ENCODE results near the gene FZD7.

The FZD7 gene

DNA sequence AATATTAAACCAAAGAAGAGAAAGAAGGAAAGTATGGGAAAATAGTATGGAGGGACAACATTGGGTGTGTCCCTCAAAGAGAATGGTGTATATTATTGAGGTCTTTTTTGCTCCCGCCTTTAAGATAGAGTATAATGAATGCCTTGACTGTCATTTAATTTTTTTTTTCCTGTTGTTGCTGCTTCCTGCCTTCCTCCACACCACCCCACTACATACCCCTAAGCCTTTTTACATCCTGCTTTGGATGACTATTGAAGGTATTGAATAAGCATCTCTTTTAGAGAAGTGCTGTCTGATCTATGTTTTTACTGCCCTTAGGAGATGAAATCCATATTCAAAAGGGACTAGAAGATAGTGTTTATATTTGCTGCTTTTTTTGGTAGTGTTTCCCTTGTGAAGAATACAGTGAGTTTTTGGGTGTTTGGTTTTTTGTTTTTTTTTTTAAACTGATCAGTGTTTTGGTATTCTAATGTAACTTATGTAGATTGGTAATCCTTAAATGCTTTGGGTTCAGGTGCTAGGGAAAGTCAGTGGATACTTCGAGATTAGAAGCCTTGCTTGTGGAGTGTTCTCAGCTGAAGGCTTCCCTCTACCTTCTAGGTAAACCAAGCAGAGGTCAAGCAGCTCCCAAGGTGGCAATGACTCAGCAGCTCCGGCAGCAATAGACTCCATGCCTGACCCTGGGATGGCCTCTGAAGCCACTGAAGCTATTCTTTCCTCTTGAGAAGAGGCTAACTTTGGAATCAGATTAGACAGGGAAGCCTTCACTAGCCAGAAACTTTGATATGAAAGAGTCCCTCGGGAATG is 5.0 kb downstream of the FZD7 start:
- no peak for DNase-seq

DNA sequence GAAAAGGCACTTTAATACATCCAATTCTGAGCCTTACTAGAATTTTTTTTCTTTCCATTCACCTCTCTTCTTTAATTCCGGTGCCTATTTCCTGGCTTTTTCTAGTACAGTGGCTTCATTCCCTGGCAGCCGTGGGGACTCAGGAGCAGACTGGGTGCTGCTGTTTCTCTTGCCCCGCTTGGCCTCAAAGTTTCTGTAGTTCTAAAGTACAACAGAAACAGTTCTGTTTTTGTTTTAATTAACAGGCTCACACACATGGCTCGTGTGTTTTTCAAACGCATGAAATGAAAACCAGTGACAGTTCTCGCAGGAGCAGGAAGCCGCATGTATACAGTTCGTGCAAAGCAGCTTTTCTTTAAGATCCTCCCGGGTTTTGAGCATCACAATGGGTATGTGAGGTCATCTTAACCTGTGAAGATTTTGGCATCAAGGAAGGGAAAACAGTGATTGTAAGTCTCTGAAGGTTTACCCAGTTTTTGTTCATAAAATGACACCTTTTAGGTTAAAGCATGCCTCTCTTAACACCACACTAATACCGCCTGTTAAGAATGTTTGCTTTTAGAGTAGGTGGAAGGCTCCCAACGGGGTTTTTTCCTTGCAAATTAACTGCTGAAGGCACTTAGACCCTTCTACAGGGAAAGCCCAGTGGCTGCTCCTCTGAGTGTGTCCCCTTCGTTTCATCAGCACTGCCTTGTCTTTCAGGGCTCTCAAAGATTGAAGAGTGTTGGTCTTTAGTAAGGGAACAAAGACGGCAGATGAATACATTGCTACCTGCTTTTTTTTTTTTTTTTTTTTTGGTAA is 5.8 kb downstream of the FZD7 start:
- no peak for DNase-seq

DNA sequence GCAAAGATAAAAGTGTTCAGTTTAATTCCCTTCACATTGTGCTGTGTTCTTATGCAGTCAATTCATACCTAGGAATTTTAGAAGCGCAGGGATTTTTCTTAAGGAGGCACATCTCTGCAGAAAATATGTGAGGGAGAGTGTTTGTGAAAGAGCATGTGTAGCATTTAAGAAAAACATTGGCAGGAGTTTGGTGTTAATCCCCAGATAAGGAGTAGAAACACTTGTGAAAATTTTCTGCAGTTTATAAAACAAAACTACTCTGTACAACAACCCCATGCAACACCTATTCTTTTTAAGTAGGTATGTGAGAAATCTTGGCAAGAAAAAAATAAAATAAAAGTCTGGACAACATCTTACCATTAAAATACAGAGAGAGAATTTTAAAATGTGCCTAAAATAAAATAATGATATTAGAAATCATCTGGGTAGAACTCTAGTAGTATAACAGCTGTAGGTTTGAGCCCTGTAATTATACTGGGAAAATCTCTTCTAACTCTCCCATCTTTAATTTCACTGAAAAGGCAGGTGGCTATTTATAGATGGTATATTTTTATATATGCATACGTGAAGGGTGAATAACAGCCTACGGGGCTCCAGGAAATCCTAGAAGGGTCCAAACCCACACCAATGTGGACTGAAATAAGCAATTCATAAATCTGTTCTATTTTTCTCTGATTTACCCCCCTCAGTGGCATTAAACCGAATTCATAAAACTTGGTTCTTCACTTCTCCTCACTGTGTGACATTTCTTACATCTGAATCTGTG is 6.6 kb downstream of the FZD7 start:
- DNase-seq: no peak

DNA sequence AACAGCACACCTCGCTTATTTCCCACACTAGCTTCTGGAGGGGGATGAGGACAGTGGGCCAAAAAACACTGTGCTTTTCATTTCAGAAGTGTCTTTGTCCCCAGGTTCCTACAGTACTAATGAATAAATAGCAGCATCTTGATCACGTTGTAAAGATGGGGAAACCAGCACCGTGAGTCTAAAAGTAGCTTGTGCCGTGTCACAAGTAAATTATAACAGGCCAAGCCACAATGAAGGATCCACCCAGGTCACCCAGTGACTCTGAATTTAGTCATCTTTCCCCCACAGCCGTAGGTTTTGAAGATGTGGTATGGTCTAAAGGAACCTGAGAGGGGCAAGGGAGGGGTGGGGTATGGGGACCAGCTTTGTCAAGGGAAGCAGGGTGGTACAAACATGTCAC is 8.8 kb downstream of the FZD7 start:
- no peak for DNase-seq

DNA sequence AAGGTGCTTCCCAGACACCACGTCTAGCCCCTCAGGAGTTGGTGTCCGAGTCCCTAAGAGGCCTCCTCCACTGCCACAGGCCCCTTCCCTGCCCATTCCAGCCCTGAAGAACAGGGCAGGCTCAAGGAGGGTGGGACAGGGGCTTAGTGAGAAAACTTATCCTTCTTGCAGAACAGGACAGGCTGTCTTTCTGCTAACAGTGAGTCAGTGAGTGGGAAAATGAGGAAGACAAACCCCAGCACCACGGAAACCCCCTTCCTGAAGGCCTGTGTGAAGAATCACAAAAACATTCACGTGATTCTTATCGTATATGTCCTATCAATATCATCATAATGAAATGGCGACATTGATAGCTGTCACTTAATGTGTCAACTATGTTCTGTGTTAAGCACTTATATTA is 9.8 kb downstream of the FZD7 start:
- DNase-seq: no peak

DNA sequence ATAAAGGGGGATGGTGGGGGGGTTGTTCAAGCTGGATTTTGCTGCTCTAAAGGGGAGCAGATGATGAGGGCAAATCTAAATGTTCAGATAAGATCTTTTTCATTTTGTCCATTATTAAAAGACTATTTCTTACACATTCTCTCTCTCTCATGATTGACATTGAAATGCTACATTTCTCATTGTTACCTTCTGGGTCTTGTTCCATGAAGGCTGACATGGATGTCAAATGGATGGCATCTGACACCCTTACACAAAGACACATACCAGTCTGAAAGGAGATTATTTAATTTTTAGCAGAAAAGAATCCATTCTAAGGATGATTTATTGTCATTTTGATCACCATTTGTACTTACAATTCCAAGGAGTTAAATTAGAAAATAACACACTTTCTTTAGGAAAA is 11.1 kb downstream of the FZD7 start:
- no peak for DNase-seq

DNA sequence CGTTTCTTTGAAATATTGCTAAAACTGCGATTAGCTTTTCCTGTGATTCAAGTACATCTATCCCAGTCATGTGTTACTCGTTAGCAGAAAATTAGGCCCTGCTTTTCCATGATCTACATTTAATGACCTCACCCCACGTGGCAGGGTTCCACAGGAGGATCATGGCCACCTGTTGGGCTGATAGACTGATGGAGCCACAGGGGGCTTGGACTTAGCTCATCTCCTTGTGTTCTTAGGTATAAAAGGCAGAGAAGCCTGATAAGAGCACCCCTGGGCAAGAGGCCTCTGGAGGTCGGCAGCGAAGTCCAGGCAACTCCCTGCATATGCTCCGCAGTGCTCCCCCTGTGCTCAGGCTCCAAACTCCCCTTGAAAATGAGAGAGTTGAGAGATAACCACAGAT is 12.9 kb downstream of the FZD7 start:
- DNase-seq: no peak

DNA sequence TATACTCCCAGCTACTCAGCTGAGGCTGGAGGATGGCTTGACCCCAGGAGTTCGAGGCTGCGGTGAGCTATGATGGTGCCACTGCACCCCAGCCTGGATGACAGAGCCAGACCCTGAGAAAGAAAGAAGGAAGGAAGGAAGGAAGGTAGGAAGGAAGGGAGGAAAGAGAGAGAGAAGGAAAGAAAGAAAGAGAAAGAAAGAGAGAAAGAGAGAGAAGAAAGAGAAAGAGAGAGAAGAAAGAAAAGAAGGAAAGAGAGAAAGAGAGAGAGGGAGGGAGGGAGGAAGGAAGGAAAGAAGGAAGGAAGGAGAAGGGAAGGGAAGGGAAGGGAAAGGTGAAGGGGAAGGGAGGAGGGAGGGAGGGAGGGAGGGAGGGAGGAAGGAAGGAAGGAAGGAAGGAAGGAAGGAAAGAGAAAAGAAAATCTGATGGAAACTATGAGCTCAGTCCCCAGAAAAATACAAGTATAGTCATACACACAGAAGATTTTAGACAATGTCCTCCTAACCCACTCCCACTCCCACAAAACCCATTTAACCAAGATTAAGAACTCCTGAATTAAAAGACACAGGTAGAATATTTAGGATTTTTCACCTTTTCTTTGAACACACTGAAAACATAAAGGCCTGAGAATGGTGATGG is 15.6 kb downstream of the FZD7 start:
- no peak for DNase-seq

DNA sequence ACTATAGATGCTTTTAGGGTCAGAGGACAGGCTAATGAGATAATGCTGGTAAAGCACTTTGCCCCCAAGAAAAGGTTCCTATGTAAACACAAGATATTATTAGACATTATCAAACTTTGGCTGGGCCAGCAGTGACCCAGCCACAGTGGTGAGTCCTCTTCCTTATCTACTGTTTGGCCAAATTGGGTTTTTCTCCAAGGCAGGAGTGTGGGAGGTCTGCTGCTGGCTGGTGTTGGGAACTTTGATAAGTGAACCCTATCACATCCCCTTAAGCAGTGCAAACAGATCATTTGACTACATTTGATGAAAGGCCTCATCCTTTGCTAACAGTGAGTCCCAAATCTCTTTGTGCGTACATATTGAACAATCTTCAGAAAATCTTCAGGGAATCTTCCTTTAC is 16.2 kb downstream of the FZD7 start:
- DNase-seq: no peak

DNA sequence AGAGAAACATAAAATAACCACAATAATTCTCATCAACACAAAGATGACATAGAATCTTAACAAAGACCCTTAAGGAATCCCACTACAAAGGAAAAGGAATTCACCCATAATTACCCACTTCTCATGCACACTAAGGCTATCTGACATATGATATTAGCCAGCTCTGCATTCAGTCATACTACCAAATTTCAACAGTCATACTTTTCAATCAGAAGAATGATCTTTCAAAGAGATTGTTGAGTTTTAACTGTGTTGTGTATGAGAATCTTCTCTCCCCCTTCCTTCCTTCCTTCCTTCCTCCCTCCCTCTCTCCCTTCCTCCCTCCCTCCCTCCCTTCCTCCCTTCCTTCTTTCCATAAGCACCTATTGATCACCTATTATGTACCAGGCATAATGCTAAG is 17.0 kb downstream of the FZD7 start:
- DNase-seq: no peak

DNA sequence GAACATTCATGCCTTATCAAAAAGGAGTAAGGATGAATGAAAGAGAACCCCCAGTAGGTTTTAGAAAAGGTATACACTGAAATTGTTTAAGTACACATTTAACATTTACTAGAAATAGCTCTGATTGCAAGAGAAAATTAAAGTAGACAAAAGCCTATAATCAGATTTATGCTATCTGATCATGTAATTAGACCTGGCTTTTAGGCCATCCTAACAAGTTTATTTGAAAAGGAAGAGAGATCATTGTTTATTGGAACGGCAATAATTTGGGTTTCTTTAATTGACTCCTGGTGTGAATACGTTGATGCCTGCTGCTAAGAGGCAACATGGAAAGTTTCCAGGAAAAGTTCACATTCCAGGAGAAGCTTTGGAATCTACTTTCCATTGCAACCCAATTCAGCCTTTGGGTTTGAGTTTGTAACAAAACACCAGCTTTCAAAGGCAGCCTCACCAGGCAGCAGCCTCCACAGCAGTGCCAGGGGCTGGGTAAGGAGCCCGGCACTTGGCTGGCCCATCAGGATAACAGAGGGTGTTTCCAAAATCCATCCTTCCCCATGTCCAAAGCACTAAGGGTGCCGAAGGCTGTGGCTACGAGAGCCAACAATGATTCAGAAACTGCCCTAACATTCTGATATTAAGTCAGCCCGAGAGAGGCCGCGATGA is 18.0 kb downstream of the FZD7 start:
- DNase-seq: no peak

DNA sequence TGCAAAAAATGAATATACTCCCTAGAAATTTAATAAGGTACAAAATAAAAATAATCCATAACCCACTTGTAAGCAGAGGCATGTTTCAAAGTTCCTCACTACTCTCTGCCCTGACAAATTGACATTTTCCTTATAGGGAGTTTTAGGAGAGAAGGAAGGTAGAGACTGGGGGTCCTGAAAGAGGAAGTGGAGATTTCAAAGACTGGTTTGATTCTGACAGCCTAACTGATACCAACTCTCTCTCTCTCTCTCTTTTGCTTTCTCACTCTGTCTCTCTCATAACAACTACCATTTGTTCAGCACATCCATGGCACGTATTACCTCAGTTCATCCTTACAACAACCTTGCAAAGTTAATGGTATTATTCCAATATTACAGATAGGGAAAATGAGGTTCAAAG is 18.6 kb downstream of the FZD7 start:
- no peak for DNase-seq

DNA sequence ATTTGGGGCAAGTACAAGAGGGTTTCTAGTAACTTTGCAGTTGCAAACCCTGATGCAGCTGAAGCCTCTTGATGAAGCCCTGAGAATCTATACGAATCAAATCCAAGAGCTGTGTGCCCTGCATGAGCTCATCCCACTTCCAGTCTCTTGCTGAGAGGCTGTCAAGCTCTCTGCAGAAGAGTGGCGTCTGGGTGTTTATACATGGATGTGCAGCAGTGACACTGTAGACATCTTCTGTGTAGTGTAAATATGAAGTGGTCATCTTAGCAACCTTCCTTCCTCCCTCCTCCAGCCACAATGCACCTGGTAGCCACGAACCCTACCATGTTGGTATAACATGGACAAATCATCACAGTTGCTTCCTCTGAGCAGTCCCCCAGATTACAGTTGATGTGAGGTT is 21.0 kb downstream of the FZD7 start:
- no peak for DNase-seq

DNA sequence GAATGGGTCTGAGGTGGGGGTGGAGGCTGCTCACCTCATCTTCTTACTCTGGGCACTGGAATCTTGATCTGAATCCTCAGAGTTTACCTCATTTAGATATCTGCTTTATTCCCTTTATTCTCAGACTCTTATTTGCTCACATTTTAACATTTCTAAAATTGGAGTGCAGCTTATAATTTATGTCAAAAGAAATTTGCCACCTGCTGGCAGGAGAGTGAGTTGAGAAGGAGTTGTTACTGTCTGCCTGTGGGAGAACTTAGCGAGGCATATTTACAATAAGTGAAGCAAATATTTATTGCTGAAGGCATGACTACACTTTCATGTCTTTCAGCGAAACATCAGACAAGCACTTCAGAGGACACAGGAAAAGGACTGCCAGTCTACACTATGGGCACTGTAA is 23.0 kb downstream of the FZD7 start:
- no peak for DNase-seq

DNA sequence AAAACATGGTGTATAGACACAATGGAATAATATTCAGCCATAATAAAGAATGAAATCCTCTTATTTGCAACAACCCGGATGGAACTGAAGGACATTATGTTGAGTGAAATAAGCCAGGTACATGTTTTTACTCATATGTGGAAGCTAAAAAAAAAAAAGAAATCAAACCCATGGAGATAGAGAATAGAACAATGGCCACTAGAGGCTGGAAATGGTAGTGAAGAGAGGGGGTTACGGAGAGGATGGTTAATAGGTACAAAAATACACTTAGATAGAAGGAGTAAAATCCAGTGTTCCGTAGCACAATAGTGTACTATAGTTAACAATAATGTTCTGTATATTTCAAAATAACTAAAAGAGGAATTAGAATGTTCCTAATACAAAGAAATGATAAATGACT is 26.6 kb downstream of the FZD7 start:
- no peak for DNase-seq

DNA sequence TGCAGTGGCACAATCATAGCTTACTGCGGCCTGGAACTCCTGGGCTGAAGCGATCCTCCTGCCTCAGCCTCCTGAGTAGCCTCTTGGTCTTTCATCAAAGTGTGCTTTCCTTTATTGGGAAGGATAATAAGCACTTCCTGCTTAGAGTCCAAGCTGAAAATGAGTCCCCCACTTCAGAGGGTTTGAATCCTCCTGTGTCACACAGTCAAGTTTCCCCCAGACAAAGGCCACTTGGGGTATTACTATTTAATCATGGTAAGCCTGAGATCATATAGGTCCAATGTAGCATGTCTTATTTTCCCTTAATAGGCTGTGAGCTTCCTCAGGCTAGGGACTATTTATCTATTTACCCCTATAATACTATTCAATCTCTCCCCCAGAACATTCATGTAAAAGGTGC is 28.0 kb downstream of the FZD7 start:
- DNase-seq: no peak

DNA sequence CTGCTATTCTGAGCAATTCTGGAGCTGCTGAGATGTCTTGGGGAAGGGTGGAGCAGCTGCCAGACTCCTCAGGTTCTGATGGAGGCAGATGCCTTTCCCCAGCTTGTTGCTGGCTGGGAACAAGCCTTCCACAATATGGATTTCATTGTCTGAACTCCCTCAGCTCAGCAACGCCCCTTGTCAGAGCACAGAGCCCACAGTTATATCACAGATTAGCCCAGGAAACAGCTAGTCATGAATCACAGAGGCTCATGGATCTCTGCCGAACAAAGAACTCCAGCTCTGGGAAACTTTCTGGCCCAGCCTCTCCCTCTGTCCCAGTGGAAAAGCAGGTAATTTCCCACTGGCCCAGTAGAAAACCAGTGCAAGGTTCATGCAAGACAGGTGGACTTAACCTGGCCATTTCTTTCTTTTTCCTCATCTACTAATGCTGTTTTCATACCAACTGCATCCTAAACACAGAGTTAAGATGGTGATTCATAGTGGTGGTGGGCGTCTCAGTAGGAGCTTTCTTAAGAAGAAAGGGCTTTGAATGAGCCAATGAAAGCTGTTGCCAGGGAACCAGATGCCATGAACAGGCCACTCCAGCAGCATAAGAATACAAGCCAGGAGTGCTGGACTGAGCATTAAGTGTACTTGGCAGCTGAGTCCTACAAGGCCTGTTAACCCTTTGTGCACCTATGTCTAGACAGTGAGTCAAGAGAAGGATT is 30.7 kb downstream of the FZD7 start:
- peak; percentile 11 for DNase-seq

DNA sequence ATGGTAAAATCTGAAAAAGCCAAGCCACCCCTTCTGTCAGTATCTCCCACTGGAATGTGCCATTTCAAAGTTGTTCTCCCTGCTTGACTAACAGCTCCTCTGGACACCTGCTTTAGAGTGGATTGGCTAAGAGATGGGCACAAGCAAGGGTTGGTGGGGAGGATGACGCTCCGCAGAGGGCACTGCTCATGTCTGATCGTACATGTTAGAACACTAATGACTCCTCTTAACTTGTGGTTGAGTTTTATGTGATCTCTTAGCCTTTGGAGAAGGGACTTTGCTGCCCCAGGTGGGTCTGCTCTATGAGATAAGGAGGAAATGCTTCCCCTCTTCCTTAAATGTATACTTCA is 31.2 kb downstream of the FZD7 start:
- DNase-seq: no peak

DNA sequence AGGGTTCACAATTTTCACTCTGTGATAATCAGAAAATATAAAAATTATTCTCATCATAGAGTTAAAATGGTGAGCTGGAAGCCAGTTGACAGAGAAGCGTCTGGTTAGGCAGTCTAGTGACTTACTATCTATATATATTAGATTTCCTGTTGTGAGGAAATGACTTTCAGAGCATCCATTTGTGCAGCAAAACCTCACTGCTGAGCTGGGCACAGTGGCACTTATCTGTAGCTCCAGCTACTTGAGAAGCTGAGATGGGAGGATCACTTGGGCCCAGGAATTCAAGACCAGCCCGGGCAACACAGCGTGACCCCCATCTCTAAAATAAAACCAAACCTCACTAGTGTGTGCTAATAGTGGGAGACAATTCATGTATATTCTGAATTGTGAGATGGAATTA is 32.2 kb downstream of the FZD7 start:
- DNase-seq: no peak

DNA sequence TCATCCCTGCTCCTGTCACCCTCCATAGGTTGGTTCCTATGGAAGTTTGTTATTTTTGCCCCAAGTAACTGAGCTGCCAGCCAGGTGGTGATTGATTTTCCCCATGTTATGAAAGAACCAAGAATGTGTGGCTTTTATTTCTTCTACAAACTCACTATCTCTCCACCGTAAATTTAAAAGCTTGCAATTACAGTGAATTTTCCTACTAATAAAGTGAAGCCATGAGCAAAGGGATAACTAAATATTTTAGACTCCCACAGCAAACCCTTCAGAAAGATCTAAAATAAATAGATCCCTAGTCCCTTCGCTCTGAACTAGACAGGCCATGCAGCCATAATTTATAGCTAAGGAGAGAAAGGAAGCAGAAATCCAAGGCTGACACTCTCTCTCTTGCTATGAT is 33.2 kb downstream of the FZD7 start:
- DNase-seq: no peak

DNA sequence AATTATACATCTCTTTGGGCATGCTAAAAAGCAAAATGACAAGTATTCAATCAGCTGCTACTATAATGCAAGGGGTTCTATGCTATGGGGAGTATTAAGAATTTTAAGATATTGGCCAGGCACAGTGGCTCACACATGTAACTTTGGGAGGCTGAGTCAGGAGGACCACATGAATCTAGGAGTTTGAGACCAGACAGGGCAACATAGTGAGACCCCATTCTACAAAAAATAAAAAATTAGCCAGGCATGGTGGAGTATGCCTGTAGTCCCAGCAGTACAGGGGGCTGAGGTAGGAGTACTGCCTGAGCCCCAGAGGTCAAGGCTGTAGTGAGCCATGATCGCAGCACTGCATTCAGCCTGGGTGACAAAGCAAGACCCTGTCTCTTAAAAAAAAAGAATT is 33.9 kb downstream of the FZD7 start:
- no peak for DNase-seq

Data from T1000 (cell line).